GM12878 (cell line): Measurements from ENCODE around the gene NEK2. TPM values are rescaled to one million over a fixed set of nuclear protein-coding genes. Genes with fewer than 3 reads are reported as not detected.

ENCODE experiments used
- ATAC-seq: fragments of 200-7000 bp; cut with Tn5 transposase; 3 replicates; pipeline ENCODE4 v1.9.1; 2020; ENCODE audit warnings: mild to moderate bottlenecking, moderate library complexity
- BruUV-seq: library from RNA; stranded (reverse); fragments of 400-500 nt; replicated peaks from 2 replicates; lab custom pipeline; 2021; lab: Mats Ljungman, UMichigan
- CTCF ChIA-PET: fragments of 300-600 bp; sonication (Branson Sonifier 250); formaldehyde crosslinking; extraction: SDS; loops from one replicate; lab custom pipeline; 2021; ENCODE audit warnings: inconsistent platforms; lab: Yijun Ruan, JAX
- POLR2A ChIA-PET: fragments of 350-600 bp; formaldehyde crosslinking; extraction: SDS; loops from one replicate; lab custom pipeline; 2021; ENCODE audit warnings: inconsistent platforms; lab: Charles Lee
- RAD21 ChIA-PET: fragments of 300-600 bp; sonication (Branson Sonifier 250); formaldehyde crosslinking; loops from one replicate; lab custom pipeline; 2023; ENCODE audit warnings: antibody characterized with exemption; ENCODE audit not compliant: unreplicated experiment; lab: Charles Lee
- SMC1A ChIA-PET: fragments of 300-600 bp; sonication (Branson Sonifier 250); formaldehyde crosslinking; loops from one replicate; lab custom pipeline; 2023; ENCODE audit not compliant: unreplicated experiment, uncharacterized antibody; lab: Charles Lee
- DNase-seq: peaks from one replicate; pipeline ENCODE4 v3.0.0-alpha.2; 2011; ENCODE audit warnings: low read depth, low spot score
- FAIRE-seq: peaks from 3 replicates; lab custom pipeline; 2011; peaks lifted over from hg19 to GRCh38; lab: Jason Lieb, UNC
- H2AFZ ChIP-seq: 2 replicates; pipeline ENCODE4 v1.6.0; 2011; ENCODE audit warnings: low read depth, low read length, control low read depth; ENCODE audit not compliant: control insufficient read depth
- H3K27ac ChIP-seq: 2 replicates; pipeline ENCODE4 v1.5.1; 2011; ENCODE audit warnings: control low read depth; ENCODE audit not compliant: control insufficient read depth, insufficient read depth
- H3K27me3 ChIP-seq, 2 experiments: replicated peaks in 1 of 2; 2 replicates each; pipeline versions ENCODE4 v1.6.0 to v1.6.1; 2011; ENCODE audit warnings: low read length in 1 of 2; ENCODE audit not compliant: control insufficient read depth in 2 of 2, insufficient read depth in 2 of 2
- H3K36me3 ChIP-seq, 2 experiments: 2 replicates each; pipeline ENCODE4 v1.5.1; 2011; ENCODE audit warnings: low read length in 1 of 2; ENCODE audit not compliant: control insufficient read depth in 2 of 2, insufficient read depth in 2 of 2
- H3K4me1 ChIP-seq: 2 replicates; pipeline ENCODE4 v1.6.1; 2011; ENCODE audit warnings: mild to moderate bottlenecking, low read length, moderate library complexity, mixed read lengths; ENCODE audit not compliant: control insufficient read depth, insufficient read depth
- H3K4me2 ChIP-seq: 2 replicates; pipeline ENCODE4 v1.6.0; 2011; ENCODE audit warnings: control low read depth; ENCODE audit not compliant: control insufficient read depth, insufficient read depth
- H3K4me3 ChIP-seq: fragments of 200-600 bp; sonication (generic); 2 replicates; pipeline ENCODE4 v1.5.1; 2016
- H3K79me2 ChIP-seq: 2 replicates; pipeline ENCODE4 v1.6.0; 2011; ENCODE audit warnings: low read length; ENCODE audit not compliant: control insufficient read depth, insufficient read depth
- H3K9ac ChIP-seq: 2 replicates; pipeline ENCODE4 v1.8.0; 2011; ENCODE audit warnings: low read length, control low read depth, mixed read lengths; ENCODE audit not compliant: control insufficient read depth, insufficient read depth
- H3K9me3 ChIP-seq: replicated peaks from 3 replicates; pipeline ENCODE4 v1.5.1; 2011; ENCODE audit warnings: mild to moderate bottlenecking, low read length; ENCODE audit not compliant: control insufficient read depth, insufficient read depth
- H4K20me1 ChIP-seq: 2 replicates; pipeline ENCODE4 v1.6.0; 2011; ENCODE audit not compliant: control insufficient read depth, insufficient read depth
- ASH2L ChIP-seq: fragments of 300-600, 200-600 bp; sonication (generic); IDR thresholded peaks from 2 replicates; pipeline ENCODE4 v1.6.1; 2017; ENCODE audit warnings: low read depth, mild to moderate bottlenecking, borderline replicate concordance
- CBX5 ChIP-seq: sonication (generic); IDR thresholded peaks from 2 replicates; pipeline ENCODE4 v1.6.1; 2016; ENCODE audit warnings: low read depth, moderate library complexity, mild to moderate bottlenecking, inconsistent platforms
- MYB ChIP-seq: fragments of 150-350 bp; IDR thresholded peaks from 2 replicates; pipeline ENCODE4 v1.6.1; 2014; ENCODE audit warnings: mild to moderate bottlenecking, low read depth, low read length, borderline replicate concordance
- NFYB ChIP-seq: IDR thresholded peaks from 2 replicates; pipeline ENCODE4 v1.6.1; 2011; ENCODE audit warnings: low read depth, mild to moderate bottlenecking, low read length, improper control_type of control experiment, moderate library complexity; ENCODE audit not compliant: insufficient read depth
- SIX5 ChIP-seq: IDR thresholded peaks from 2 replicates; pipeline ENCODE4 v1.6.1; 2011; ENCODE audit warnings: mild to moderate bottlenecking, low read depth, low read length, moderate library complexity; ENCODE audit not compliant: severe bottlenecking
- TAF1 ChIP-seq: IDR thresholded peaks from 2 replicates; pipeline ENCODE4 v1.6.1; 2011; ENCODE audit warnings: mild to moderate bottlenecking, low read depth, low read length, borderline replicate concordance
- TCF12 ChIP-seq: IDR thresholded peaks from 2 replicates; pipeline ENCODE4 v1.6.1; 2011; ENCODE audit warnings: low read depth, mild to moderate bottlenecking, low read length
- ZBED1 ChIP-seq: IDR thresholded peaks from 2 replicates; pipeline ENCODE4 v1.6.1; 2016; ENCODE audit warnings: borderline replicate concordance
- WGBS: methylation state at CpG from one replicate; pipeline ENCODE4 v1.1.6; 2016; ENCODE audit warnings: low lambda C conversion rate; ENCODE audit not compliant: insufficient replicate concordance, insufficient coverage; ENCODE audit errors: missing lambda C conversion rate; 5-methylcytosine and 5-hydroxymethylcytosine counted together
- in situ Hi-C: fragments of 300-500 bp; cut with MboI; formaldehyde crosslinking; loops from 9 replicates; pipeline ENCODE4 v1.14.3; 2018; ENCODE audit warnings: mixed read lengths
- intact Hi-C: fragments of 100-400 bp; cut with micrococcal nuclease; formaldehyde crosslinking; loops from one replicate; pipeline ENCODE4 v1.14.2; 2022; ENCODE audit not compliant: unreplicated experiment
- polyA plus RNA-seq, 11 experiments: library from polyadenylated mRNA; depleted of rRNA in 4 of 11; unstranded in 6 of 11; stranded (reverse) in 5 of 11; fragments of >200 nt; fragmentation: Nextera tagmentation in 4 of 11; fragmentation: Illumina TruSeq in 1 of 11; extraction: Ambion mirVana in 4 of 11; extraction: Trizol in 1 of 11; gene quantifications; 1 replicate in 1 of 11; 2 replicates in 10 of 11; pipeline versions ENCODE4 v1.2.1 to v1.2.3, GENCODE V29; 2011 to 2016; ENCODE audit warnings: inconsistent platforms in 2 of 11, missing spikeins in 2 of 11, low read depth in 1 of 11
- total RNA-seq, 4 experiments: library from RNA; depleted of rRNA in 3 of 4; stranded (reverse); fragments of >200 nt in 3 of 4; fragmentation: Illumina TruSeq in 1 of 4; extraction: Trizol in 1 of 4; gene quantifications; 2 replicates each; pipeline versions ENCODE4 v1.2.1 to v1.2.3, GENCODE V29; 2013 to 2021
- TF ChIP-seq, protein P1 (sequence below): IDR thresholded peaks from 2 replicates; pipeline ENCODE4 v1.6.1; 2012; ENCODE audit warnings: mild to moderate bottlenecking, low read depth, low read length
- TF ChIP-seq, protein P2 (sequence below): fragments of 450-650 bp; IDR thresholded peaks from 2 replicates; pipeline ENCODE4 v1.6.1; 2017; ENCODE audit warnings: antibody characterized with exemption, mild to moderate bottlenecking, moderate library complexity
- TF ChIP-seq, protein P3 (sequence below): fragments of 450-650 bp; IDR thresholded peaks from 2 replicates; pipeline ENCODE4 v1.6.1; 2017; ENCODE audit warnings: borderline replicate concordance

NEK2 gene
- total and polyA plus RNA-seq, 10 of the 15 experiments (the other 5 are each of a cell fraction or from before 2014, with no cell fraction given), result 16.7 to 49.7 (median 36.9) TPM

DNA sequence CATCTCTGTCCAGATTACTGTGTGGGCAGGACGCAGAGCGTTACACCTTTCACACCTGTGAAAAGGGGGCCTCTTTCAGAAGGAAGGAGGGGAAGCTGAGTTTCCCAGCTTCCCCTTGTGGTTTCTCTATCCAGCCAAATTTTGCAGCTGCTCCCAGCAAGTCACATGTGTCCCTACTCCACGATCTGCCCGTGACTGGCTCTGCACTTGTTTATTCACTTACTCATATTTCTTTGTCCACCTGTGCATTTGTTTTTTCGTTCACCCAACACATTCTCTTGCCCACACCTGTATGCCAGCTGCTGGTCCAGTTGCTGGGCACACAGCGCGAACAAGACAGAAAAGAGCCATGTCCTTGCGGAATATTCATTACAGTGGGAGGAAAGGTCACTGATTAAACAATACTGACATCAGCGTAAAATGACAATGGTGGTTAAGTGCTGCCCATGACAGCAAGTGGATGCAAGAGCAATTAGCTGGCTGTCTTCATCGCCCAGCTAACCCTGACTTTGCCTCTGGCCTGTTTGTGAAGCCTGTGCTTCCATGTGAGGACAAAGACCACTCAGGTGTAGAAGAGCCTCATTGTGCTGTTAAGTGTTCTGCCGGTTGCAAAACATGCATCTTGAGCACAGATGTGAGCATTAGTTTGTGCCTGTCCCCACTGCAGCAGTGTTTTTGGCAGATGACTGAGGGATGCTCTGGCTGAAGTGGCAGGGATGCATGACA lies 28.6 kb upstream of the NEK2 start (continued):
- TF ChIP-seq, protein P1, sequence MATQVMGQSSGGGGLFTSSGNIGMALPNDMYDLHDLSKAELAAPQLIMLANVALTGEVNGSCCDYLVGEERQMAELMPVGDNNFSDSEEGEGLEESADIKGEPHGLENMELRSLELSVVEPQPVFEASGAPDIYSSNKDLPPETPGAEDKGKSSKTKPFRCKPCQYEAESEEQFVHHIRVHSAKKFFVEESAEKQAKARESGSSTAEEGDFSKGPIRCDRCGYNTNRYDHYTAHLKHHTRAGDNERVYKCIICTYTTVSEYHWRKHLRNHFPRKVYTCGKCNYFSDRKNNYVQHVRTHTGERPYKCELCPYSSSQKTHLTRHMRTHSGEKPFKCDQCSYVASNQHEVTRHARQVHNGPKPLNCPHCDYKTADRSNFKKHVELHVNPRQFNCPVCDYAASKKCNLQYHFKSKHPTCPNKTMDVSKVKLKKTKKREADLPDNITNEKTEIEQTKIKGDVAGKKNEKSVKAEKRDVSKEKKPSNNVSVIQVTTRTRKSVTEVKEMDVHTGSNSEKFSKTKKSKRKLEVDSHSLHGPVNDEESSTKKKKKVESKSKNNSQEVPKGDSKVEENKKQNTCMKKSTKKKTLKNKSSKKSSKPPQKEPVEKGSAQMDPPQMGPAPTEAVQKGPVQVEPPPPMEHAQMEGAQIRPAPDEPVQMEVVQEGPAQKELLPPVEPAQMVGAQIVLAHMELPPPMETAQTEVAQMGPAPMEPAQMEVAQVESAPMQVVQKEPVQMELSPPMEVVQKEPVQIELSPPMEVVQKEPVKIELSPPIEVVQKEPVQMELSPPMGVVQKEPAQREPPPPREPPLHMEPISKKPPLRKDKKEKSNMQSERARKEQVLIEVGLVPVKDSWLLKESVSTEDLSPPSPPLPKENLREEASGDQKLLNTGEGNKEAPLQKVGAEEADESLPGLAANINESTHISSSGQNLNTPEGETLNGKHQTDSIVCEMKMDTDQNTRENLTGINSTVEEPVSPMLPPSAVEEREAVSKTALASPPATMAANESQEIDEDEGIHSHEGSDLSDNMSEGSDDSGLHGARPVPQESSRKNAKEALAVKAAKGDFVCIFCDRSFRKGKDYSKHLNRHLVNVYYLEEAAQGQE, result no peak

DNA sequence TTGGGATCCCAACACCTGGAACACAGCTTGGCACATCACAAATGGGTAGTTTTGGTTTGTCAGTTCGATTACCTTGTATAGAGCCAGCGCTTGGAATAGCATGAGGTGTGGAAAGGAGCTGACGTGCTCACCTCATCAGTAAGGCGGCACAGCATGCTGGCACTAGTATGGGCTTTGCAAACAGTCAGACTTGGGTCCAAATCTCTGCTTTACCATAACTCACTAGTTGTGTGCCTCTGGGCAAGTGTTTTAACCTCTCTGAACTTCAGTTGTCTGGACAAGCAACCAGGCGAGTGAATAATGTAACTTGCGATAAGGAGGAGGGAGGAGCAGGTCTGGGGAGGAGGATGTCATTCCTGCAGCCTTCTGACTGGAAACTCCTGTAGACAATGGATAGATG lies 26.3 kb upstream of the NEK2 start:
- ChIA-PET RAD21 (interaction anchor here (0.6 to 1.0 kb wide), 2 partner anchors 186 to 333 kb away, joined by 3 read pairs; partner anchors contain the start of gene INTS7), CTCF (interaction anchor here (0.7 to 8.6 kb wide), 2 partner anchors 80 to 335 kb away, joined by 3 to 199 read pairs; partner anchors contain the start of genes DTL and INTS7), SMC1A (interaction anchor here (0.7 to 1.6 kb wide), 7 partner anchors 18 to 754 kb away, joined by 3 to 4 read pairs (median 3); no protein-coding TSS in a partner anchor), POLR2A (interaction anchor here (1.0 kb wide), 1 partner anchor 21 kb away, joined by 3 read pairs; no protein-coding TSS in a partner anchor)
- intact Hi-C loops, result no loop called here
- in situ Hi-C loops, result no loop called here
- no peak overlapping the region for H3K27ac ChIP-seq
- 86% methylated on average over 6 of the region's 6 CpGs for WGBS
- no peak overlapping the region for H2AFZ ChIP-seq
- peaks cover 21% of the 10 kb centered on the region for H3K4me1 ChIP-seq
- DNase-seq, result no peak
- no TSS peak for BruUV-seq
- no peaks in the 10 kb centered on the region for H3K36me3 ChIP-seq
- ATAC-seq, result no peak
- FAIRE-seq, result no peak
- no peaks in the 10 kb centered on the region for H3K79me2 ChIP-seq
- no peak overlapping the region for H3K4me2 ChIP-seq
- no peak overlapping the region for H3K9ac ChIP-seq
- no peaks in the 10 kb centered on the region for H3K9me3 ChIP-seq
- no peak overlapping the region for H3K4me3 ChIP-seq
- H4K20me1 ChIP-seq, result no peaks in the 10 kb centered on the region
- no peaks in the 10 kb centered on the region for H3K27me3 ChIP-seq
- no peak for TF ChIP-seq SIX5
- TF ChIP-seq ZBED1, result no peak
- TF ChIP-seq, protein P2, sequence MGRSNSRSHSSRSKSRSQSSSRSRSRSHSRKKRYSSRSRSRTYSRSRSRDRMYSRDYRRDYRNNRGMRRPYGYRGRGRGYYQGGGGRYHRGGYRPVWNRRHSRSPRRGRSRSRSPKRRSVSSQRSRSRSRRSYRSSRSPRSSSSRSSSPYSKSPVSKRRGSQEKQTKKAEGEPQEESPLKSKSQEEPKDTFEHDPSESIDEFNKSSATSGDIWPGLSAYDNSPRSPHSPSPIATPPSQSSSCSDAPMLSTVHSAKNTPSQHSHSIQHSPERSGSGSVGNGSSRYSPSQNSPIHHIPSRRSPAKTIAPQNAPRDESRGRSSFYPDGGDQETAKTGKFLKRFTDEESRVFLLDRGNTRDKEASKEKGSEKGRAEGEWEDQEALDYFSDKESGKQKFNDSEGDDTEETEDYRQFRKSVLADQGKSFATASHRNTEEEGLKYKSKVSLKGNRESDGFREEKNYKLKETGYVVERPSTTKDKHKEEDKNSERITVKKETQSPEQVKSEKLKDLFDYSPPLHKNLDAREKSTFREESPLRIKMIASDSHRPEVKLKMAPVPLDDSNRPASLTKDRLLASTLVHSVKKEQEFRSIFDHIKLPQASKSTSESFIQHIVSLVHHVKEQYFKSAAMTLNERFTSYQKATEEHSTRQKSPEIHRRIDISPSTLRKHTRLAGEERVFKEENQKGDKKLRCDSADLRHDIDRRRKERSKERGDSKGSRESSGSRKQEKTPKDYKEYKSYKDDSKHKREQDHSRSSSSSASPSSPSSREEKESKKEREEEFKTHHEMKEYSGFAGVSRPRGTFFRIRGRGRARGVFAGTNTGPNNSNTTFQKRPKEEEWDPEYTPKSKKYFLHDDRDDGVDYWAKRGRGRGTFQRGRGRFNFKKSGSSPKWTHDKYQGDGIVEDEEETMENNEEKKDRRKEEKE, result no peak
- TF ChIP-seq, protein P3, sequence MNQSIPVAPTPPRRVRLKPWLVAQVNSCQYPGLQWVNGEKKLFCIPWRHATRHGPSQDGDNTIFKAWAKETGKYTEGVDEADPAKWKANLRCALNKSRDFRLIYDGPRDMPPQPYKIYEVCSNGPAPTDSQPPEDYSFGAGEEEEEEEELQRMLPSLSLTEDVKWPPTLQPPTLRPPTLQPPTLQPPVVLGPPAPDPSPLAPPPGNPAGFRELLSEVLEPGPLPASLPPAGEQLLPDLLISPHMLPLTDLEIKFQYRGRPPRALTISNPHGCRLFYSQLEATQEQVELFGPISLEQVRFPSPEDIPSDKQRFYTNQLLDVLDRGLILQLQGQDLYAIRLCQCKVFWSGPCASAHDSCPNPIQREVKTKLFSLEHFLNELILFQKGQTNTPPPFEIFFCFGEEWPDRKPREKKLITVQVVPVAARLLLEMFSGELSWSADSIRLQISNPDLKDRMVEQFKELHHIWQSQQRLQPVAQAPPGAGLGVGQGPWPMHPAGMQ, result no peak
- no peak for TF ChIP-seq CBX5
- no peak for TF ChIP-seq NFYB
- TF ChIP-seq TAF1, result no peak
- no peak for TF ChIP-seq MYB
- TF ChIP-seq TCF12, result no peak
- no peak for TF ChIP-seq ASH2L
